SH-SY5Y (cell line): ENCODE data around the gene SYMPK.

ENCODE experiments used
- GATA2 ChIP-seq: IDR thresholded peaks from 2 replicates; pipeline ENCODE4 v1.6.1; 2011; ENCODE audit warnings: mild to moderate bottlenecking, low read depth, low read length
- GATA3 ChIP-seq: IDR thresholded peaks from 2 replicates; pipeline ENCODE4 v1.6.1; 2011; ENCODE audit warnings: low read depth, mild to moderate bottlenecking, low read length, moderate library complexity

- no peak for TF ChIP-seq GATA3
- no peak for TF ChIP-seq GATA2
Measured at GRCh38 chr19:45886427-45887199, 23.7 kb upstream of the SYMPK start.
